H1 (cell line): ENCODE data around the gene PRF1. TPM values are rescaled to one million over a fixed set of nuclear protein-coding genes. Genes with fewer than 3 reads are reported as not detected.

Experiments
- CTCF ChIA-PET: fragments of 300-600 bp; sonication (Branson Sonifier 250); formaldehyde crosslinking; loops from one replicate; lab custom pipeline; 2021; ENCODE audit not compliant: partially characterized antibody; lab: Charles Lee
- POLR2A ChIA-PET: fragments of 300-600 bp; sonication (Branson Sonifier 250); formaldehyde crosslinking; loops from one replicate; lab custom pipeline; 2021; ENCODE audit warnings: inconsistent platforms; ENCODE audit not compliant: partially characterized antibody; lab: Charles Lee
- DNase-seq, 2 experiments: peaks; one replicate each; pipeline versions ENCODE4 v3.0.0 to v3.0.0-alpha.2; 2010 to 2022; ENCODE audit warnings: low spot score in 2 of 2, low read depth in 1 of 2, mixed read lengths in 1 of 2
- FAIRE-seq: peaks from 2 replicates; lab custom pipeline; 2011; peaks lifted over from hg19 to GRCh38; lab: Jason Lieb, UNC
- H2AFZ ChIP-seq: 2 replicates; pipeline ENCODE4 v1.8.1; 2012; ENCODE audit warnings: low read length, inconsistent platforms
- H2AK5ac ChIP-seq: 2 replicates; pipeline ENCODE4 v1.6.1; 2013; ENCODE audit warnings: low read depth, low read length
- H2BK120ac ChIP-seq: replicated peaks from 2 replicates; pipeline ENCODE3; 2013; ENCODE audit warnings: low read depth, low read length, inconsistent platforms
- H2BK12ac ChIP-seq: 2 replicates; pipeline ENCODE4 v1.6.1; 2013; ENCODE audit warnings: low read depth, low read length
- H2BK15ac ChIP-seq: 2 replicates; pipeline ENCODE4 v1.6.1; 2013; ENCODE audit warnings: low read length
- H2BK20ac ChIP-seq: 2 replicates; pipeline ENCODE4 v1.6.1; 2013; ENCODE audit warnings: low read length
- H2BK5ac ChIP-seq: 2 replicates; pipeline ENCODE4 v1.6.1; 2013; ENCODE audit warnings: low read depth, low read length
- H3K14ac ChIP-seq: 2 replicates; pipeline ENCODE4 v1.6.1; 2013; ENCODE audit warnings: inconsistent platforms; ENCODE audit not compliant: insufficient read length
- H3K18ac ChIP-seq: 2 replicates; pipeline ENCODE4 v1.6.1; 2013; ENCODE audit warnings: low read length; ENCODE audit errors: extremely low read depth
- H3K23ac ChIP-seq: 2 replicates; pipeline ENCODE4 v1.6.1; 2013; ENCODE audit warnings: inconsistent platforms; ENCODE audit not compliant: insufficient read length
- H3K23me2 ChIP-seq: 2 replicates; pipeline ENCODE4 v1.6.1; 2013; ENCODE audit warnings: low read depth, low read length
- H3K27ac ChIP-seq: 2 replicates; pipeline ENCODE4 v1.6.1; 2011; ENCODE audit warnings: low read depth, low read length, inconsistent platforms
- H3K27me3 ChIP-seq, 4 experiments: replicated peaks in 1 of 4; 1 replicate in 1 of 4; 2 replicates in 3 of 4; pipeline versions ENCODE4 v1.6.1 to v1.8.1; 2011 to 2013; ENCODE audit warnings: low read length in 3 of 4, mild to moderate bottlenecking in 3 of 4, inconsistent platforms in 2 of 4, mixed read lengths in 2 of 4, moderate library complexity in 1 of 4; ENCODE audit not compliant: control insufficient read depth in 3 of 4, insufficient read depth in 3 of 4; ENCODE audit errors: extremely low read depth in 1 of 4
- H3K36me3 ChIP-seq, 4 experiments: 2 replicates each; pipeline versions ENCODE4 v1.6.1 to v1.8.1; 2011 to 2013; ENCODE audit warnings: mild to moderate bottlenecking in 4 of 4, low read length in 3 of 4, moderate library complexity in 2 of 4, control low read depth in 1 of 4, inconsistent platforms in 1 of 4; ENCODE audit not compliant: insufficient read depth in 4 of 4, control insufficient read depth in 2 of 4
- H3K4ac ChIP-seq: replicated peaks from 2 replicates; pipeline ENCODE3; 2013; ENCODE audit warnings: low read length, low read depth, mixed read lengths, inconsistent platforms; ENCODE audit not compliant: insufficient read length
- H3K4me1 ChIP-seq, 4 experiments: replicated peaks in 1 of 4; 1 replicate in 1 of 4; 2 replicates in 3 of 4; pipeline versions ENCODE4 v1.6.1 to v1.8.1; 2011 to 2013; ENCODE audit warnings: low read length in 3 of 4, inconsistent platforms in 2 of 4, mixed read lengths in 1 of 4; ENCODE audit not compliant: insufficient read depth in 4 of 4, control insufficient read depth in 3 of 4
- H3K4me2 ChIP-seq, 2 experiments: 2 replicates each; pipeline versions ENCODE4 v1.6.1 to v1.8.1; 2011 to 2013; ENCODE audit warnings: low read depth in 2 of 2, low read length in 2 of 2, control low read depth in 1 of 2, inconsistent platforms in 1 of 2, mild to moderate bottlenecking in 1 of 2; ENCODE audit not compliant: insufficient read depth in 1 of 2
- H3K4me3 ChIP-seq, 4 experiments: fragments of 200-600, 300-600 bp in 1 of 4; sonication (generic), shearing (Covaris generic), sonication (Bioruptor Twin) in 1 of 4; 2 replicates each; pipeline versions ENCODE4 v1.5.1 to v1.8.1; 2011 to 2016; ENCODE audit warnings: low read length in 4 of 4, low read depth in 3 of 4, control low read depth in 2 of 4, inconsistent platforms in 2 of 4, mild to moderate bottlenecking in 2 of 4, mixed read lengths in 1 of 4, moderate library complexity in 1 of 4; ENCODE audit not compliant: insufficient read depth in 2 of 4; ENCODE audit errors: extremely low read depth in 1 of 4
- H3K56ac ChIP-seq: replicated peaks from 2 replicates; pipeline ENCODE3; 2013; ENCODE audit warnings: low read depth, mild to moderate bottlenecking, mixed read lengths, low read length, inconsistent platforms; ENCODE audit not compliant: insufficient read length
- H3K79me1 ChIP-seq: 2 replicates; pipeline ENCODE4 v1.6.1; 2013; ENCODE audit warnings: low read depth, low read length, control low read depth
- H3K79me2 ChIP-seq, 2 experiments: 2 replicates each; pipeline versions ENCODE4 v1.6.1 to v1.8.1; 2012 to 2013; ENCODE audit warnings: low read length in 2 of 2, mild to moderate bottlenecking in 2 of 2, inconsistent platforms in 1 of 2; ENCODE audit not compliant: insufficient read depth in 2 of 2, control insufficient read depth in 1 of 2
- H3K9ac ChIP-seq, 4 experiments: replicated peaks in 1 of 4; 1 replicate in 1 of 4; 2 replicates in 3 of 4; pipeline versions ENCODE4 v1.6.1 to v1.8.1; 2011 to 2013; ENCODE audit warnings: low read depth in 3 of 4, low read length in 3 of 4, control low read depth in 2 of 4, mild to moderate bottlenecking in 2 of 4, moderate library complexity in 2 of 4, inconsistent platforms in 1 of 4; ENCODE audit errors: extremely low read depth in 1 of 4
- H3K9me3 ChIP-seq, 2 experiments: 2 replicates each; pipeline versions ENCODE4 v1.6.1 to v1.8.1; 2012 to 2013; ENCODE audit warnings: mild to moderate bottlenecking in 2 of 2, moderate library complexity in 2 of 2, control low read depth in 1 of 2, inconsistent platforms in 1 of 2, low read depth in 1 of 2, low read length in 1 of 2, mixed read lengths in 1 of 2; ENCODE audit not compliant: insufficient read depth in 2 of 2
- H4K20me1 ChIP-seq, 2 experiments: replicated peaks in 1 of 2; 2 replicates each; pipeline versions ENCODE3 to v1.8.1; 2011 to 2013; ENCODE audit warnings: inconsistent platforms in 2 of 2, low read length in 2 of 2, mild to moderate bottlenecking in 1 of 2; ENCODE audit not compliant: insufficient read depth in 2 of 2, control insufficient read depth in 1 of 2
- H4K5ac ChIP-seq: 2 replicates; pipeline ENCODE4 v1.6.1; 2013; ENCODE audit warnings: low read length, low read depth, mixed read lengths, inconsistent platforms; ENCODE audit not compliant: insufficient read length
- H4K8ac ChIP-seq: 2 replicates; pipeline ENCODE4 v1.8.0; 2013; ENCODE audit warnings: mild to moderate bottlenecking, moderate library complexity, low read length, inconsistent platforms; ENCODE audit not compliant: insufficient read depth; ENCODE audit errors: extremely low read depth
- H4K91ac ChIP-seq: replicated peaks from 2 replicates; pipeline ENCODE3; 2013; ENCODE audit warnings: low read length, mixed read lengths, inconsistent platforms; ENCODE audit not compliant: insufficient read length
- BACH1 ChIP-seq: IDR thresholded peaks from 2 replicates; pipeline ENCODE4 v1.6.1; 2012; ENCODE audit warnings: low read length, improper control_type of control experiment
- CTBP2 ChIP-seq: IDR thresholded peaks from 2 replicates; pipeline ENCODE4 v1.7.0; 2011; ENCODE audit warnings: borderline replicate concordance, mild to moderate bottlenecking, moderate library complexity, mixed read lengths, low read length; ENCODE audit not compliant: insufficient read depth, insufficient read length
- GTF2F1 ChIP-seq: IDR thresholded peaks from 2 replicates; pipeline ENCODE4 v1.6.1; 2012; ENCODE audit warnings: low read depth, low read length, improper control_type of control experiment, borderline replicate concordance
- MAFK ChIP-seq: IDR thresholded peaks from 2 replicates; pipeline ENCODE4 v1.6.1; 2012; ENCODE audit warnings: low read depth, mild to moderate bottlenecking, improper control_type of control experiment, low read length
- WGBS, 2 experiments: shearing (Covaris generic) in 1 of 2; methylation state at CpG; one replicate each; pipeline versions ENCODE4 v1.1.6 to v1.1.7; 2013 to 2015; ENCODE audit warnings: low lambda C conversion rate in 2 of 2, mixed read lengths in 2 of 2, inconsistent platforms in 1 of 2, low coverage in 1 of 2, missing lambda C conversion rate in 1 of 2; ENCODE audit not compliant: insufficient replicate concordance in 2 of 2, insufficient coverage in 1 of 2, insufficient read length in 1 of 2; ENCODE audit errors: extremely low coverage in 1 of 2, missing lambda C conversion rate in 1 of 2; 5-methylcytosine and 5-hydroxymethylcytosine counted together
- polyA plus RNA-seq, 7 experiments: library from polyadenylated mRNA; depleted of rRNA in 3 of 7; stranded (reverse) in 5 of 7; unstranded in 2 of 7; fragments of >200 nt in 5 of 7; fragments of 200-250 nt in 2 of 7; gene quantifications; 1 replicate in 5 of 7; 2 replicates in 1 of 7; 4 replicates in 1 of 7; pipeline versions ENCODE4 v1.2.1 to v1.2.3, GENCODE V29; 2011 to 2013; ENCODE audit warnings: missing spikeins in 2 of 7, mixed read lengths in 2 of 7
- total RNA-seq: library from RNA; stranded (reverse); fragmentation: NEBNext Ultra II Directional; extraction: Animal tissue kit (Norgen Biotek cat#: 25700); gene quantifications from 2 replicates; pipeline ENCODE4 v1.2.1, GENCODE V29; 2021
- TF ChIP-seq, protein P1 (sequence below): IDR thresholded peaks from 2 replicates; pipeline ENCODE4 v1.6.1; 2012; ENCODE audit warnings: inconsistent platforms

Gene PRF1
- total and polyA plus RNA-seq, 2 of the 8 experiments (the other 6 are each of a cell fraction or from before 2014, with no cell fraction given) = 0.15 TPM; not detected in 1

DNA sequence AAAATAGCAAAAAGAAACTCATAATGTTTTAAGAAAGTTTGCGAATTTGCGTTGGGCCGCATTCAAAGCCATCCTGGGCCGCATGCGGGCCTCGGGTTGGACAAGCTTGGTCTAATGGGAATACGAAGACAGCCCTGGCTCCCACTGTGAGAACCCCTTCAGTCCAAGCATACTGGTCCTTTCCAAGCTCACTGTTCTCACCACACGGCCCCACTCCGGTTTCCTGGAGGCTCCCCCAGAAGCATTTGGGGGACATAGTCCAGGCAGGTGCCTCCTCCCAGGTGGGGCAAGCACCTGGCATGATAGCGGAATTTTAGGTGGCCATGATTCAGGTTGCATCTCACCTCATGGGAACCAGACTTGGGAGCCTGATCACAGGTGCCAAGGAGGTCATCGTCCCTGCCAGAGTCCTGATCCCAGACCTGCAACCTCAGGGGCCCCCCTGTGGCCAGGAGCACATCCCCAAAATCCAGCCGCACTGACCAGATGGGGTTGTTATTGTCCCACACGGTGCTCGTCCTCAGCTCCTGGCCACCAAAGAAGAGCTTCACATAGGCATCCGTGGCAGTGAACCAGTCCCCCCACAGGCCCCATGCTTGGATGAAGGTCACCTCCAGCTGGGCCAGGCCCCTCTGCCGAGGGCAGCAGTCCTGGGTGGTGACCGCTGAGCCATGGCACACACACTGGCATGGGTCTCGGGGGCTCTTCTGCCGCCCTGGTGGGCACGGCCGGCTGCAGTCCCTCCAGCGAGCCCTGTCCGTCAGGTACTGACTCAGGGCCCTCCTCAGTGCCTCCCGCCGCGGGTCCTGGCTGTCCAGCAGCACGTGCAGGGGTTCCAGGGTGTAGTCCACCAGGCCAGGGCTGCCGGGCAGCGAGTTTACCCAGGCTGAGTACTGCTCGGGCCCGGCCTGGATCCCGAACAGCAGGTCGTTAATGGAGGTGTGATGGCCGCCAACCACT, 4.4 kb downstream of the PRF1 start:
- CTCF ChIA-PET = interaction anchor here (0.6 to 5.3 kb wide), 7 partner anchors 13 to 250 kb away, joined by 3 to 26 read pairs (median 3); no protein-coding TSS in a partner anchor

More for the DNA sequence above, 4.4 kb downstream of the PRF1 start:
- POLR2A ChIA-PET = no interaction called here
- Histone ChIP-seq H2BK120ac (no peak overlapping the region), H4K91ac (no peak overlapping the region), H2BK12ac (no peak overlapping the region), H3K18ac (no peak overlapping the region), H3K36me3 (no peaks in the 10 kb centered on the region), H3K4me1 (peaks cover 0 to 4% (median 0%) of the 10 kb centered on the region in 4 experiments; a peak in 4 of 7 replicates), H2AK5ac (no peak overlapping the region), H4K8ac (no peak overlapping the region), H2BK20ac (no peak overlapping the region), H3K27me3 (no peaks in the 10 kb centered on the region), H3K23me2 (no peaks in the 10 kb centered on the region), H3K23ac (no peak overlapping the region), H3K56ac (no peak overlapping the region), H4K20me1 (no peaks in the 10 kb centered on the region), H2BK5ac (no peak overlapping the region), H3K4ac (no peak overlapping the region), H3K9me3 (no peaks in the 10 kb centered on the region), H3K4me3 (no peak overlapping the region), H3K79me1 (no peaks in the 10 kb centered on the region), H3K4me2 (no peak overlapping the region), H3K27ac (no peak overlapping the region), H2BK15ac (no peak overlapping the region), H4K5ac (no peak overlapping the region), H3K14ac (no peak overlapping the region), H3K9ac (no peak overlapping the region), H3K79me2 (no peaks in the 10 kb centered on the region), H2AFZ (no peak overlapping the region)
- TF ChIP-seq, protein P1, sequence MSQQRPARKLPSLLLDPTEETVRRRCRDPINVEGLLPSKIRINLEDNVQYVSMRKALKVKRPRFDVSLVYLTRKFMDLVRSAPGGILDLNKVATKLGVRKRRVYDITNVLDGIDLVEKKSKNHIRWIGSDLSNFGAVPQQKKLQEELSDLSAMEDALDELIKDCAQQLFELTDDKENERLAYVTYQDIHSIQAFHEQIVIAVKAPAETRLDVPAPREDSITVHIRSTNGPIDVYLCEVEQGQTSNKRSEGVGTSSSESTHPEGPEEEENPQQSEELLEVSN = no peak
- TF ChIP-seq BACH1 (no peak), MAFK (no peak), CTBP2 (no peak), GTF2F1 (no peak)
- WGBS, 2 experiments = 94% methylated on average over 31 of the region's 34 CpGs; no CpG with 5 or more reads in 1 of the 2 experiments
- DNase-seq (peak in 1 of 2 experiments; percentile 42), FAIRE-seq (no peak)
